A549 (cell line): Measurements from ENCODE around the gene DGAT2.

ENCODE experiments used
- EP300 ChIP-seq, 2 experiments: fragments of >200 bp; sonication (Bioruptor Twin); formaldehyde crosslinking; IDR thresholded peaks; 2 replicates in 1 of 2; 3 replicates in 1 of 2; pipeline ENCODE4 v1.6.1; 2016 to 2017
- JUNB ChIP-seq: fragments of >200 bp; sonication (Bioruptor Twin); formaldehyde crosslinking; IDR thresholded peaks from 2 replicates; pipeline ENCODE4 v1.6.1; 2016
- MAX ChIP-seq: IDR thresholded peaks from 2 replicates; pipeline ENCODE4 v1.6.1; 2012
- POLR2A ChIP-seq: IDR thresholded peaks from 2 replicates; pipeline ENCODE4 v1.6.1; 2012; ENCODE audit warnings: mild to moderate bottlenecking, low read length
- POLR2AphosphoS2 ChIP-seq: conservative IDR thresholded peaks from 2 replicates; pipeline ENCODE4 v1.6.1; 2012; ENCODE audit warnings: low read length, improper control_type of control experiment, inconsistent platforms
- ZFP36 ChIP-seq: fragments of 450-650 bp; IDR thresholded peaks from 2 replicates; pipeline ENCODE4 v1.6.1; 2014; ENCODE audit warnings: borderline replicate concordance; ENCODE audit not compliant: partially characterized antibody
- TF ChIP-seq, protein P1 (sequence below): fragments of >200 bp; sonication (Bioruptor Twin); formaldehyde crosslinking; IDR thresholded peaks from 3 replicates; pipeline ENCODE4 v1.5.1; 2016

DNA sequence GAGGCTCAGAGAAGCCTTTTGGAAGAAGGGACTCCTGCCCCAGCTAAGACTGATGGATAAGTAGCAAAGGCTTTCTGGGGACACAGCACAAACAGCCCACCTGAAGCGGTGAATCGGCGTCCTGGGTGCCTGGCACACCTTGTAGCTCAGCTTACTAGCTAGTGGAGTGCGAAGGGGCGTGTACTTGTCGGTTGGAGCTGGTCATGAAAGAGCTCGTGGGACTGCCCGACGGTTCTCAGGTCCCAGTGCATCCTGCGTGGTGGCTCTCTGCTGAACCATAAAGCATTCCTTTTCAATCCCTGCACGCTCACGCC, 45.7 kb downstream of the DGAT2 start:
- TF ChIP-seq POLR2A = no peak
- no peak for TF ChIP-seq ZFP36
- TF ChIP-seq, protein P1, sequence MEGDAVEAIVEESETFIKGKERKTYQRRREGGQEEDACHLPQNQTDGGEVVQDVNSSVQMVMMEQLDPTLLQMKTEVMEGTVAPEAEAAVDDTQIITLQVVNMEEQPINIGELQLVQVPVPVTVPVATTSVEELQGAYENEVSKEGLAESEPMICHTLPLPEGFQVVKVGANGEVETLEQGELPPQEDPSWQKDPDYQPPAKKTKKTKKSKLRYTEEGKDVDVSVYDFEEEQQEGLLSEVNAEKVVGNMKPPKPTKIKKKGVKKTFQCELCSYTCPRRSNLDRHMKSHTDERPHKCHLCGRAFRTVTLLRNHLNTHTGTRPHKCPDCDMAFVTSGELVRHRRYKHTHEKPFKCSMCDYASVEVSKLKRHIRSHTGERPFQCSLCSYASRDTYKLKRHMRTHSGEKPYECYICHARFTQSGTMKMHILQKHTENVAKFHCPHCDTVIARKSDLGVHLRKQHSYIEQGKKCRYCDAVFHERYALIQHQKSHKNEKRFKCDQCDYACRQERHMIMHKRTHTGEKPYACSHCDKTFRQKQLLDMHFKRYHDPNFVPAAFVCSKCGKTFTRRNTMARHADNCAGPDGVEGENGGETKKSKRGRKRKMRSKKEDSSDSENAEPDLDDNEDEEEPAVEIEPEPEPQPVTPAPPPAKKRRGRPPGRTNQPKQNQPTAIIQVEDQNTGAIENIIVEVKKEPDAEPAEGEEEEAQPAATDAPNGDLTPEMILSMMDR = no peak
- no peak for TF ChIP-seq JUNB
- TF ChIP-seq EP300 (IDR thresholded peaks at IDR 0.05) = no peak
- TF ChIP-seq POLR2AphosphoS2 = no peak
- TF ChIP-seq MAX = no peak
